Subcutaneous abdominal adipose tissue (tissue), 5 donors: ENCODE measurements around the gene PHETA2.
"Not testable (repeated sequence)": the region's sequence is repeated elsewhere in the genome, so short reads cannot be mapped to it uniquely, and the experiment has no call there.

Experiments used
- H3K27ac ChIP-seq: one replicate; pipeline ENCODE4 v1.7.0; 2013; ENCODE audit warnings: low read depth, mild to moderate bottlenecking, inconsistent platforms, low read length, moderate library complexity
- H3K27me3 ChIP-seq, 5 donors: one replicate each; pipeline ENCODE4 v1.7.0; 2013; ENCODE audit warnings: low read length in 5 of 5, inconsistent platforms in 1 of 5; ENCODE audit not compliant: control insufficient read depth in 5 of 5, insufficient read depth in 4 of 5
- H3K36me3 ChIP-seq, 5 donors: one replicate each; pipeline ENCODE4 v1.7.0; 2013; ENCODE audit warnings: low read length in 5 of 5; ENCODE audit not compliant: control insufficient read depth in 5 of 5, insufficient read depth in 5 of 5
- H3K4me1 ChIP-seq, 5 donors: one replicate each; pipeline ENCODE4 v1.7.0; 2013; ENCODE audit warnings: low read length in 5 of 5, mild to moderate bottlenecking in 3 of 5, moderate library complexity in 1 of 5; ENCODE audit not compliant: control insufficient read depth in 5 of 5, insufficient read depth in 5 of 5
- H3K4me3 ChIP-seq, 5 donors: one replicate each; pipeline ENCODE4 v1.7.0; 2013; ENCODE audit warnings: low read length in 5 of 5, low read depth in 1 of 5
- H3K9ac ChIP-seq, 5 donors: one replicate each; pipeline ENCODE4 v1.7.0; 2013; ENCODE audit warnings: low read length in 5 of 5, mild to moderate bottlenecking in 4 of 5, moderate library complexity in 3 of 5
- H3K9me3 ChIP-seq, 5 donors: one replicate each; pipeline ENCODE4 v1.7.0; 2013; ENCODE audit warnings: low read length in 5 of 5; ENCODE audit not compliant: control insufficient read depth in 5 of 5
- donor health status: healthy.
- donor health status: healthy.
- donor health status: healthy.
- donor health status: healthy.
- donor health status: healthy.

Gene PHETA2

GRCh38 chr22:42123529-42123928 lies 49.5 kb downstream of the PHETA2 start:
- not testable (repeated sequence) for H3K9ac ChIP-seq, H3K27me3 ChIP-seq, H3K9me3 ChIP-seq, H3K4me1 ChIP-seq, H3K4me3 ChIP-seq, H3K36me3 ChIP-seq, H3K27ac ChIP-seq

DNA sequence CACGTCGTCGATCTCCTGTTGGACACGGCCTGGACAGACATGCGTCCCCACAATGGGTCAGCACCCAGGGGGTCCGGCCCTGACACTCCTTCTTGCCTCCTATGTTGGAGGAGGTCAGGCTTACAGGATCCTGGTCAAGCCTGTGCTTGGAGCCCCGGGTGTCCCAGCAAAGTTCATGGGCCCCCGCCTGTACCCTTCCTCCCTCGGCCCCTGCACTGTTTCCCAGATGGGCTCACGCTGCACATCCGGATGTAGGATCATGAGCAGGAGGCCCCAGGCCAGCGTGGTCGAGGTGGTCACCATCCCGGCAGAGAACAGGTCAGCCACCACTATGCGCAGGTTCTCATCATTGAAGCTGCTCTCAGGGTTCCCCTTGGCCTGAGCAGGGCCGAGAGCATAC lies 53.6 kb downstream of the PHETA2 start:
- peaks cover 0 to 2% (median 0%) of the 10 kb centered on the region in 5 donors for H3K27me3 ChIP-seq
- no peak overlapping the region for H3K4me3 ChIP-seq
- no peak overlapping the region for H3K27ac ChIP-seq
- H3K9ac ChIP-seq = no peak overlapping the region
- H3K9me3 ChIP-seq = no peaks in the 10 kb centered on the region
- H3K4me1 ChIP-seq = peaks cover 0 to 21% (median 0%) of the 10 kb centered on the region in 5 donors
- peaks cover 0 to 2% (median 0%) of the 10 kb centered on the region in 5 donors for H3K36me3 ChIP-seq

DNA sequence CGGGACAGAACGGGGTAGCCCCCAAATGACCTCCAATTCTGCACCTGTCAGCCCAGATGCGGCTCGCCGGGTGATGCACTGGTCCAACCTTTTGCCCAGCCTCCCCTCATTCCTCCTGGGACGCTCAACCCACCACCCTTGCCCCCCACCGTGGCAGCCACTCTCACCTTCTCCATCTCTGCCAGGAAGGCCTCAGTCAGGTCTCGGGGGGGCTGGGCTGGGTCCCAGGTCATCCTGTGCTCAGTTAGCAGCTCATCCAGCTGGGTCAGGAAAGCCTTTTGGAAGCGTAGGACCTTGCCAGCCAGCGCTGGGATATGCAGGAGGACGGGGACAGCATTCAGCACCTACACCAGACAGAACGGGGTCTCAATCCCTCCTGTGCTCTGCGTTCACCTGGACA lies 54.0 kb downstream of the PHETA2 start:
- H3K27ac ChIP-seq, H3K36me3 ChIP-seq, H3K9ac ChIP-seq, H3K4me3 ChIP-seq, H3K27me3 ChIP-seq, H3K9me3 ChIP-seq: not testable (repeated sequence)
- peaks cover 0 to 21% (median 0%) of the 10 kb centered on the region in 5 donors for H3K4me1 ChIP-seq
